IMR-90 (cell line): Measurements from ENCODE around the gene OXER1. TPM values are rescaled to one million over a fixed set of nuclear protein-coding genes. Genes with fewer than 3 reads are reported as not detected.
A peak's percentile ranks its signal among the peaks of the same experiment; 100 is the strongest.

Experiments
- ATAC-seq: fragments of 200-7000 bp; cut with Tn5 transposase; 2 replicates; pipeline ENCODE4 v1.9.1; 2020; ENCODE audit warnings: low read depth, mild to moderate bottlenecking, moderate library complexity
- BruUV-seq: library from RNA; stranded (reverse); fragments of 400-500 nt; replicated peaks from 2 replicates; lab custom pipeline; 2021; lab: Mats Ljungman, UMichigan
- CTCF ChIA-PET: fragments of 300-600 bp; formaldehyde crosslinking; extraction: SDS; loops from one replicate; lab custom pipeline; 2021; ENCODE audit warnings: antibody characterized with exemption; lab: Yijun Ruan, JAX
- POLR2A ChIA-PET: fragments of 300-600 bp; sonication (Branson Sonifier 250); formaldehyde crosslinking; loops from one replicate; lab custom pipeline; 2022; ENCODE audit warnings: antibody characterized with exemption; ENCODE audit not compliant: unreplicated experiment; lab: Charles Lee
- DNase-seq: peaks from one replicate; pipeline ENCODE4 v3.0.0; 2013
- H2AFZ ChIP-seq: replicated peaks from 2 replicates; pipeline ENCODE3; 2013; ENCODE audit warnings: low read length, mild to moderate bottlenecking; ENCODE audit not compliant: poor library complexity
- H2AK5ac ChIP-seq: 2 replicates; pipeline ENCODE4 v1.6.1; 2013; ENCODE audit warnings: low read depth, low read length, inconsistent platforms
- H2AK9ac ChIP-seq: replicated peaks from 2 replicates; pipeline ENCODE3; 2013; ENCODE audit warnings: mild to moderate bottlenecking, low read depth, low read length, moderate library complexity; ENCODE audit not compliant: poor library complexity
- H2BK120ac ChIP-seq: 2 replicates; pipeline ENCODE4 v1.6.1; 2013; ENCODE audit warnings: low read depth, low read length, inconsistent platforms
- H2BK15ac ChIP-seq: 3 replicates; pipeline ENCODE4 v1.6.1; 2013; ENCODE audit warnings: low read depth, low read length, inconsistent platforms
- H2BK20ac ChIP-seq: 2 replicates; pipeline ENCODE4 v1.6.1; 2013; ENCODE audit warnings: low read depth, mild to moderate bottlenecking, inconsistent platforms, low read length, moderate library complexity
- H2BK5ac ChIP-seq: 2 replicates; pipeline ENCODE4 v1.6.1; 2013; ENCODE audit warnings: mild to moderate bottlenecking, low read depth, low read length, inconsistent platforms; ENCODE audit not compliant: poor library complexity, severe bottlenecking
- H3K14ac ChIP-seq: replicated peaks from 2 replicates; pipeline ENCODE4 v1.6.1; 2013; ENCODE audit warnings: low read depth, low read length, inconsistent platforms
- H3K18ac ChIP-seq: 2 replicates; pipeline ENCODE4 v1.6.1; 2013; ENCODE audit warnings: low read depth, low read length, control low read depth
- H3K23ac ChIP-seq: 2 replicates; pipeline ENCODE4 v1.6.1; 2013; ENCODE audit warnings: low read depth, low read length, inconsistent platforms
- H3K27ac ChIP-seq: 2 replicates; pipeline ENCODE4 v1.5.1; 2013; ENCODE audit warnings: mild to moderate bottlenecking, control low read depth, low read length; ENCODE audit not compliant: insufficient read depth
- H3K27me3 ChIP-seq: 2 replicates; pipeline ENCODE4 v1.6.1; 2013; ENCODE audit warnings: low read length; ENCODE audit not compliant: control insufficient read depth, insufficient read depth
- H3K36me3 ChIP-seq: 2 replicates; pipeline ENCODE4 v1.6.1; 2013; ENCODE audit warnings: low read length, mixed read lengths; ENCODE audit not compliant: control insufficient read depth, insufficient read depth
- H3K4ac ChIP-seq: 2 replicates; pipeline ENCODE4 v1.6.1; 2013; ENCODE audit warnings: low read depth, low read length, inconsistent platforms
- H3K4me1 ChIP-seq: 2 replicates; pipeline ENCODE4 v1.6.1; 2013; ENCODE audit warnings: low read length, mixed read lengths; ENCODE audit not compliant: control insufficient read depth, insufficient read depth
- H3K4me2 ChIP-seq: 2 replicates; pipeline ENCODE4 v1.6.1; 2013; ENCODE audit warnings: low read depth, mild to moderate bottlenecking, control low read depth, low read length, moderate library complexity
- H3K4me3 ChIP-seq: 2 replicates; pipeline ENCODE4 v1.5.1; 2013; ENCODE audit warnings: low read depth, mild to moderate bottlenecking, control low read depth, low read length, moderate library complexity; ENCODE audit not compliant: insufficient read depth
- H3K56ac ChIP-seq: 2 replicates; pipeline ENCODE4 v1.6.1; 2013; ENCODE audit warnings: low read length, inconsistent platforms; ENCODE audit not compliant: insufficient read depth; ENCODE audit errors: extremely low read depth
- H3K79me1 ChIP-seq, 2 experiments: 2 replicates each; pipeline ENCODE4 v1.6.1; 2013; ENCODE audit warnings: low read length in 2 of 2, inconsistent platforms in 1 of 2, low read depth in 1 of 2
- H3K9ac ChIP-seq: 2 replicates; pipeline ENCODE4 v1.6.1; 2013; ENCODE audit warnings: low read depth, low read length, control low read depth
- H3K9me1 ChIP-seq: 2 replicates; pipeline ENCODE4 v1.6.1; 2013; ENCODE audit warnings: low read length, inconsistent platforms; ENCODE audit not compliant: insufficient read depth
- H3K9me3 ChIP-seq: 2 replicates; pipeline ENCODE4 v1.6.1; 2013; ENCODE audit warnings: low read length; ENCODE audit not compliant: control insufficient read depth, insufficient read depth
- H4K20me1 ChIP-seq: 2 replicates; pipeline ENCODE4 v1.6.1; 2013; ENCODE audit warnings: low read length, inconsistent platforms; ENCODE audit not compliant: insufficient read depth
- H4K5ac ChIP-seq: 2 replicates; pipeline ENCODE4 v1.6.1; 2013; ENCODE audit warnings: mild to moderate bottlenecking, low read depth, low read length, control low read depth
- H4K8ac ChIP-seq, 2 experiments: 2 replicates each; pipeline ENCODE4 v1.6.1; 2013; ENCODE audit warnings: low read depth in 2 of 2, low read length in 2 of 2, control low read depth in 1 of 2, inconsistent platforms in 1 of 2
- H4K91ac ChIP-seq: 2 replicates; pipeline ENCODE4 v1.6.1; 2013; ENCODE audit warnings: low read depth, low read length, inconsistent platforms; ENCODE audit not compliant: insufficient read depth
- CHD1 ChIP-seq: IDR thresholded peaks from 2 replicates; pipeline ENCODE4 v1.6.1; 2012; ENCODE audit warnings: low read depth, low read length, improper control_type of control experiment
- MAFK ChIP-seq: IDR thresholded peaks from 2 replicates; pipeline ENCODE4 v1.6.1; 2012; ENCODE audit warnings: low read depth, low read length, improper control_type of control experiment
- MAZ ChIP-seq: IDR thresholded peaks from 2 replicates; pipeline ENCODE4 v1.6.1; 2012; ENCODE audit warnings: low read depth, mild to moderate bottlenecking, low read length, improper control_type of control experiment, moderate library complexity, borderline replicate concordance
- POLR2A ChIP-seq: IDR thresholded peaks from 2 replicates; pipeline ENCODE4 v1.6.1; 2012; ENCODE audit warnings: mild to moderate bottlenecking, low read depth, low read length
- RFX5 ChIP-seq: IDR thresholded peaks from 2 replicates; pipeline ENCODE4 v1.8.0; 2012; ENCODE audit warnings: low read depth, mild to moderate bottlenecking, low read length, moderate library complexity
- SMC3 ChIP-seq: fragments of 150-350 bp; IDR thresholded peaks from 2 replicates; pipeline ENCODE4 v1.6.1; 2016; ENCODE audit warnings: low read depth, mild to moderate bottlenecking, antibody characterized with exemption, low read length, moderate library complexity
- whole genome bisulfite sequencing, 2 experiments: methylation state at CpG; one replicate each; pipeline versions ENCODE4 v1.1.5 to v1.1.7; 2013; ENCODE audit warnings: missing lambda C conversion rate in 2 of 2; ENCODE audit not compliant: insufficient read length in 1 of 2; ENCODE audit errors: extremely low coverage in 2 of 2; 5-methylcytosine and 5-hydroxymethylcytosine counted together
- dilution Hi-C: fragments of 300-500 bp; cut with HindIII; formaldehyde crosslinking; loops from one replicate; pipeline ENCODE4 v1.14.3; 2018; ENCODE audit warnings: low sequenced_read_pairs; ENCODE audit not compliant: unreplicated experiment
- in situ Hi-C: fragments of 300-500 bp; cut with MboI; formaldehyde crosslinking; loops from 3 replicates; pipeline ENCODE4 v1.14.3; 2019; ENCODE audit warnings: low sequenced_read_pairs, inconsistent platforms, mixed read lengths
- intact Hi-C: fragments of 100-400 bp; cut with micrococcal nuclease; formaldehyde crosslinking; loops from 2 replicates; pipeline ENCODE4 v1.10.0; 2022
- polyA plus RNA-seq, 3 experiments: library from polyadenylated mRNA; depleted of rRNA; stranded (reverse); fragments of >200 nt; gene quantifications; 2 replicates each; pipeline ENCODE4 v1.2.3, GENCODE V29; 2012; ENCODE audit warnings: low replicate concordance in 1 of 3
- total RNA-seq: library from RNA; depleted of rRNA; stranded (reverse); fragments of >200 nt; gene quantifications from 2 replicates; pipeline ENCODE4 v1.2.3, GENCODE V29; 2012

OXER1 gene
- total and polyA plus RNA-seq, 2 of the 4 experiments (the other 2 are of a cell fraction), result not detected

DNA sequence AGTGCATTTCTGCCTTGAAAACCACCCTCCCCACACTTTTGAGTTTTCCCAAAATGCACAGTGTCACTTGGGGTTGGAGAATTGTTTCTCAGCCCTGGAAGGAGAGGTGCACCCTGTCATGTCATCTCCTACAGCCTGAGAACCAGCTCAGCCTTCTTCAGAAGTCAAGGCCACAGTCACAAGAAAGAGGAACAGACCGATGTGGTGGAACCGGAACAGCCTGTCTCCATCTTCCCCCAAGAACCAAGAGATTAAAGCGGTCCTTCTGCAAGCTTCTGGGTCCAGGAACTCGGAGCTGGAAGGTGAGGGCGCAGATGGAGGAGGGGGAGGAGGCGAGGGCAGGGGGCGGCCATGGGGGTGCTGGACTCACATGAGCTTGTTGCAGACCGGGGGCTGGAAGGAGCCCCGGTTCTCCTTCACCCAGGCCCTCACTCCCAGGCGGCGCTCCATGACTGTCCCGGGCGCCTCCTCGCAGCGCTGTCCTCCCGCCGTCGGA, 28.2 kb upstream of the OXER1 start:
- in situ Hi-C loops (no loop called here), dilution Hi-C loops (no loop called here), intact Hi-C loops (no loop called here)
- no peak for DNase-seq
- BruUV-seq, result no TSS peak
- CTCF ChIA-PET, result interaction anchor here (0.6 kb wide), 1 partner anchor 44 kb away, joined by 3 read pairs; no protein-coding TSS in a partner anchor
- H3K9me3 ChIP-seq, result peaks cover 11% of the 10 kb centered on the region
- H3K18ac ChIP-seq, result no peak overlapping the region
- H4K8ac ChIP-seq, result no peak overlapping the region; a peak in 1 of 4 replicates
- no peak overlapping the region for H2BK15ac ChIP-seq
- H3K4me3 ChIP-seq, result no peak overlapping the region
- H4K91ac ChIP-seq, result no peak overlapping the region
- no peak overlapping the region; the same call in 1 of the 2 replicates for H3K4me2 ChIP-seq
- no peak for ATAC-seq
- peaks cover 33% of the 10 kb centered on the region for H3K27me3 ChIP-seq
- peaks cover 6% of the 10 kb centered on the region for H3K4me1 ChIP-seq
- H2AK9ac ChIP-seq, result no peak overlapping the region
- peak overlapping the region; percentile 83 for H2AFZ ChIP-seq
- no peaks in the 10 kb centered on the region for H3K36me3 ChIP-seq
- no peak overlapping the region; the same call in 1 of the 2 replicates for H4K5ac ChIP-seq
- TF ChIP-seq CHD1 (no peak), POLR2A (no peak), MAZ (no peak), SMC3 (no peak), MAFK (no peak), RFX5 (no peak)
- no peak overlapping the region for H3K27ac ChIP-seq
- POLR2A ChIA-PET, result interaction anchor here (0.6 kb wide), 1 partner anchor 862 kb away, joined by 13 read pairs; no protein-coding TSS in a partner anchor
- H3K56ac ChIP-seq, result no peak overlapping the region
- no peak overlapping the region for H2AK5ac ChIP-seq
- no peak overlapping the region; the same call in 1 of the 2 replicates for H3K4ac ChIP-seq
- WGBS, 2 experiments, result 17% methylated on average over 9 of the region's 18 CpGs; no CpG with 5 or more reads in 1 of the 2 experiments
- H2BK20ac ChIP-seq, result no peak overlapping the region
- H2BK5ac ChIP-seq, result no peak overlapping the region
- H2BK120ac ChIP-seq, result no peak overlapping the region
- H3K9me1 ChIP-seq, result no peaks in the 10 kb centered on the region
- H3K23ac ChIP-seq, result no peak overlapping the region
- H3K14ac ChIP-seq, result no peak overlapping the region
- no peaks in the 10 kb centered on the region for H4K20me1 ChIP-seq
- no peaks in the 10 kb centered on the region for H3K79me1 ChIP-seq
- no peak overlapping the region for H3K9ac ChIP-seq
